ENCODE data around the gene MAP1LC3B.
"Not testable (repeated sequence)": the region's sequence is repeated elsewhere in the genome, so short reads cannot be mapped to it uniquely, and the experiment has no call there.

Gene MAP1LC3B

GRCh38 chr16:87360862-87361610 lies 31.1 kb upstream of the MAP1LC3B start:
- DNase-seq (ENCODE audit: low spot score) = no peak

- DNase-seq (ENCODE audit: low spot score) = no peak
Observed at GRCh38 chr16:87361916-87362619, 30.1 kb upstream of the MAP1LC3B start.

GRCh38 chr16:87362828-87363559 lies 29.1 kb upstream of the MAP1LC3B start:
- not testable (repeated sequence) for DNase-seq (ENCODE audit: low spot score)

GRCh38 chr16:87363771-87364455 lies 28.2 kb upstream of the MAP1LC3B start:
- DNase-seq (ENCODE audit: low spot score) = no peak

GRCh38 chr16:87365021-87365713 lies 27.0 kb upstream of the MAP1LC3B start:
- no peak for DNase-seq (ENCODE audit: low spot score)

- no peak for DNase-seq (ENCODE audit: low spot score)
Observed at GRCh38 chr16:87366288-87366687, 25.8 kb upstream of the MAP1LC3B start.

GRCh38 chr16:87366930-87367329 lies 25.2 kb upstream of the MAP1LC3B start:
- DNase-seq (ENCODE audit: low spot score) = no peak

GRCh38 chr16:87367529-87367928 lies 24.6 kb upstream of the MAP1LC3B start:
- DNase-seq (ENCODE audit: low spot score) = no peak

- no peak for DNase-seq (ENCODE audit: low spot score)
Observed at GRCh38 chr16:87368029-87368770, 23.9 kb upstream of the MAP1LC3B start.

- no peak for DNase-seq (ENCODE audit: low spot score)
Observed at GRCh38 chr16:87369117-87369765, 22.9 kb upstream of the MAP1LC3B start.

- DNase-seq (ENCODE audit: low spot score) = no peak
Observed at GRCh38 chr16:87369796-87370719, 22.1 kb upstream of the MAP1LC3B start.

- no peak for DNase-seq (ENCODE audit: low spot score)
Observed at GRCh38 chr16:87371261-87371866, 20.8 kb upstream of the MAP1LC3B start.

- no peak for DNase-seq (ENCODE audit: low spot score)
Observed at GRCh38 chr16:87372305-87372704, 19.8 kb upstream of the MAP1LC3B start.

GRCh38 chr16:87374313-87374712 lies 17.8 kb upstream of the MAP1LC3B start:
- no peak for DNase-seq (ENCODE audit: low spot score)

GRCh38 chr16:87375426-87376135 lies 16.6 kb upstream of the MAP1LC3B start:
- DNase-seq (ENCODE audit: low spot score) = no peak

- no peak for DNase-seq (ENCODE audit: low spot score)
Observed at GRCh38 chr16:87376660-87377059, 15.5 kb upstream of the MAP1LC3B start.

GRCh38 chr16:87379312-87379752 lies 12.8 kb upstream of the MAP1LC3B start:
- peak; percentile 69 for DNase-seq (ENCODE audit: low spot score)

GRCh38 chr16:87380403-87380802 lies 11.7 kb upstream of the MAP1LC3B start:
- no peak for DNase-seq (ENCODE audit: low spot score)

Measured in HuH-7 (cell line).